Naive thymus-derived CD8-positive, alpha-beta T cell (primary cell): Measurements from ENCODE around the gene NTM. TPM values are rescaled to one million over a fixed set of nuclear protein-coding genes. Genes with fewer than 3 reads are reported as not detected.
"Not testable (repeated sequence)": the region's sequence is repeated elsewhere in the genome, so short reads cannot be mapped to it uniquely, and the experiment has no call there.

Experiments
- ATAC-seq, 2 donors: fragments of 150-1000 bp; cut with Tn5 transposase in 1 of 2; sonication (Bioruptor Pico), chemical (Tn5 transposase) in 1 of 2; 1 replicate in 1 of 2; 2 replicates in 1 of 2; pipeline ENCODE4 v1.10.0; 2021; ENCODE audit warnings: mild to moderate bottlenecking in 2 of 2, moderate library complexity in 2 of 2
- POLR2A ChIA-PET: fragments of 350-600 bp; sonication (Branson Sonifier 250); formaldehyde crosslinking; loops from one replicate; lab custom pipeline; 2021; ENCODE audit warnings: antibody characterized with exemption; lab: Charles Lee
- DNase-seq, 10 donors: peaks; one replicate each; pipeline versions ENCODE4 v3.0.0 to v3.0.0-alpha.2; 2020 to 2022
- H3K27ac Mint-ChIP-seq, 10 donors: one replicate each; pipeline ENCODE4 v1.8.0; 2020 to 2022; ENCODE audit warnings: mild to moderate bottlenecking in 10 of 10, mixed read lengths in 10 of 10, moderate library complexity in 4 of 10, inconsistent platforms in 1 of 10
- H3K27me3 Mint-ChIP-seq, 5 donors: one replicate each; pipeline ENCODE4 v1.8.0; 2021 to 2022; ENCODE audit warnings: mixed read lengths in 5 of 5
- H3K36me3 Mint-ChIP-seq, 3 donors: one replicate each; pipeline ENCODE4 v1.8.0; 2020 to 2022; ENCODE audit warnings: mixed read lengths in 3 of 3, mild to moderate bottlenecking in 2 of 3, inconsistent platforms in 1 of 3
- H3K4me1 Mint-ChIP-seq, 4 donors: one replicate each; pipeline ENCODE4 v1.8.0; 2021 to 2022; ENCODE audit warnings: mixed read lengths in 4 of 4
- H3K4me3 Mint-ChIP-seq, 10 donors: one replicate each; pipeline ENCODE4 v1.8.0; 2020 to 2022; ENCODE audit warnings: mild to moderate bottlenecking in 10 of 10, mixed read lengths in 10 of 10, moderate library complexity in 6 of 10, inconsistent platforms in 1 of 10
- H3K9me3 Mint-ChIP-seq, 9 donors: one replicate each; pipeline ENCODE4 v1.8.0; 2020 to 2022; ENCODE audit warnings: mixed read lengths in 9 of 9, mild to moderate bottlenecking in 3 of 9, inconsistent platforms in 1 of 9, moderate library complexity in 1 of 9
- polyA plus RNA-seq, 3 donors: library from polyadenylated mRNA; unstranded; fragments of 300-500 nt; fragmentation: Illumina TruSeq; gene quantifications; one replicate each; pipeline ENCODE4 v1.2.3, GENCODE V29; 2021
- total RNA-seq, 8 experiments: library from RNA in 2 of 8; stranded (reverse) in 2 of 8; gene quantifications; one replicate each; pipeline ENCODE4 v1.2.3 and lab custom pipeline; 2021 to 2026

NTM gene
- total RNA-seq (not detected), polyA plus RNA-seq (not detected), total RNA-seq (lab: John Stamatoyannopoulos, UW) (0 to 0.19 (median 0) reads per million in 6 experiments)

DNA sequence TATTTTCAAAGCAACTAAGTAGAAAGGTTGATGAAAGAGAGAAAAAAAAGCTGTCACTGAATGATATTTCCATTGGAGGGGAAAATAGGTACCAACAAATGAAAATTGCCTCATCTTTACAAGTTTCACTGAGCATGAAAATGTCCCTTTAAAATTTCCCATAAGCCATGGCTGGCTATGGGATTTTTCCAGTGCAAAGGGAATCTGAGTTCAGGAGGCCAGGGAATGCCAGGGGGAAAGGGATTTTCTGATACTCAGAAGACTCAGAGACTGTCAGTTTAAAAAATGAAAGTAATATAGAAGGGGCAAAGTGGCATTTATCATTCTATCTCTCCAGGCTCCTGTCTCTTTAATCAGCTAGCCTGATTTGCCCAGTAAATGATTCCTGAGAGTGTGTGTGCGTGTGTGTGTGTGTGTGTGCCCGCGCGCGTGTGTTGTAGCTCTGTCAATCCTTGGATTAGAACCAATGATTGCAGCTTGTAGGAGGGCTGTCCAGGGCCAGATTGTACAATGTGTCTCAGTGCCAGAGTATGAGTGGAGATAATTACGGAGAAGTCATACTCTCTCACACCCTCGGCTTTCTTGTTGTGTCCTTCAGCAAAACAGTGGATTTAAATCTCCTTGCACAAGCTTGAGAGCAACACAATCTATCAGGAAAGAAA, at the start of gene NTM:
Gene NTM, plus strand, starts transcription at position 526 of the 662 bp plus-strand sequence.
- no peaks in the 10 kb centered on the region for H3K4me1 Mint-ChIP-seq
- no peaks in the 10 kb centered on the region for H3K36me3 Mint-ChIP-seq
- H3K4me3 Mint-ChIP-seq, result no peak within 1 kb of the TSS
- POLR2A ChIA-PET, result no interaction called here
- ATAC-seq (no peak), DNase-seq (no peak)
- H3K27me3 Mint-ChIP-seq, result peaks cover 0 to 20% (median 7%) of the 10 kb centered on the region in 5 donors
- H3K9me3 Mint-ChIP-seq, result peaks cover 0 to 3% (median 0%) of the 10 kb centered on the region in 9 donors
- H3K27ac Mint-ChIP-seq, result no peak within 1 kb of the TSS

DNA sequence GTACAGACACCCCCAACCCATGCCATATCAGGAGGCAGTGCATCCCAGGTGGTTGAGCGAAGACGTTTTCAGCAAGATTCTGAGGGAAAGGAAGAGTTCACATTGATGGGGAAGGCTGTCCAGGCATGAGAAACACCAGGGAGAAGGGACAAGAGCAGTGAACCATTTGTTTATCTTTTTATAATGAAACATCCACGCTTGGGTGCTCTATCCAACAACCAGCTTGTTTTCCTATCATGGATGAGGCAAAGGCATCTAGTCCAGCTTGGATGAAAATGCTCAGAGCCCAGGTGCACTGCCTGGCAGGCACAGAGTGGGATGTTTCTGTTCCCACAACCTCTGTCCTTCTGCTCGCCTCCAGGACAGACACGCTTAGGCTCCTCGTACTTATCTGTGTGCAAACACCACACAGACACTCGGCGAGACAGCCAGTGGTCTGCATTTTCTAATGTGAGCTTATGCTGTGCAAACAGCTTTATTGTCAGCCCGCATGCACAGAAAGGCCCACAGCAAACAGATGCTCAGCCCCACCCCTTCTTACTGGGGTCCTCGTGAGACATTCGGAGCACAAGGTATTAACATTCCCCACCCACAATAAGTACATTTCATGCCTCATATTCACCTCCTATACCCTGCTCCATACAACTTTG, 45.4 kb upstream of the NTM start:
- ATAC-seq, result no peak
- H3K27ac Mint-ChIP-seq, result no peak overlapping the region
- no peaks in the 10 kb centered on the region for H3K4me1 Mint-ChIP-seq
- peaks cover 0 to 10% (median 3%) of the 10 kb centered on the region in 9 donors for H3K9me3 Mint-ChIP-seq
- DNase-seq, result no peak
- no peak overlapping the region for H3K4me3 Mint-ChIP-seq
- H3K27me3 Mint-ChIP-seq, result peaks cover 0 to 5% (median 0%) of the 10 kb centered on the region in 5 donors
- POLR2A ChIA-PET, result no interaction called here
- H3K36me3 Mint-ChIP-seq, result no peaks in the 10 kb centered on the region

DNA sequence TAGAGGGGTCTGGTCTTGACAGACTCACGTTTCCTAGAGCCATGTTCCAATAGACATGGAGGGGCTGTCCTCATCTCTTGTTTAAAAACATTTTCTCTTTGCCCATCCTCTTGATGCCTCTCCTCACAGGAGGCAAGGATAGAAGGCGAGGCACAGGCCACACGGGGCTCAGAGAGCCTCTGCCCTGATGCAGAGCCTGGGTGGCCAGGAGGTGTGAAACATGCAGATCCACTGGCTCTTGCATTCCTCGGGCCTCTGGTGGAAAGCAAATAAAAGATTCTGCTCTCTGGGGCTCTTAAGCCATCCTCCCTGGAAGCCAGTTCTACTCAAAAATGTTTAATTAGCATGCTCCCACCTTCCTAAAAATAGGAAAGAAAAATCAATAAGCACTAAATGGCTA, 43.6 kb upstream of the NTM start:
- peaks cover 0 to 6% (median 0%) of the 10 kb centered on the region in 9 donors for H3K9me3 Mint-ChIP-seq
- no peak overlapping the region for H3K27ac Mint-ChIP-seq
- no peaks in the 10 kb centered on the region for H3K36me3 Mint-ChIP-seq
- DNase-seq (no peak), ATAC-seq (no peak)
- no peaks in the 10 kb centered on the region for H3K4me1 Mint-ChIP-seq
- POLR2A ChIA-PET, result no interaction called here
- no peaks in the 10 kb centered on the region for H3K27me3 Mint-ChIP-seq
- no peak overlapping the region for H3K4me3 Mint-ChIP-seq

DNA sequence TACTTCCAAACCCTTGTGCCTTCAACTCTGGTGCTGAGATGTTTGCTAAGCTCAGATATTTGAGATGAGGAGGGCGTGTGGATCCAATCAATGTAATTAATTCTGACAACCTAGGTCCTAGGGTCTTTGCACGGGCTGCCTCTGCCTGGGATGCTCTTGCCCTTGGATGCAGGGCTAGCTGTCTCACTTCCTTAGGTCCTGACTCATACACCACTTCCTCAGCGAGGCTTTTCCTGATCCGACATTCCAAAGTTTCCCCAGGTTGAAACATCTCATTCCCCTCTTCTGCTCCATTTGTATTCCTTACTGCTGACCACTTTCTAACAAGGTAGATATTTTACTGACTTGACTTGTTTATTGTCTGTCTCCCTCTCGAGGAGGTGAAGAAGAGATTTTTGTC, 43.0 kb upstream of the NTM start:
- Mint-ChIP-seq H3K4me1 (no peaks in the 10 kb centered on the region), H3K9me3 (peaks cover 0 to 8% (median 0%) of the 10 kb centered on the region in 9 donors), H3K4me3 (no peak overlapping the region), H3K27me3 (no peaks in the 10 kb centered on the region), H3K36me3 (no peaks in the 10 kb centered on the region), H3K27ac (no peak overlapping the region)
- DNase-seq, result no peak
- no peak for ATAC-seq
- POLR2A ChIA-PET, result no interaction called here

DNA sequence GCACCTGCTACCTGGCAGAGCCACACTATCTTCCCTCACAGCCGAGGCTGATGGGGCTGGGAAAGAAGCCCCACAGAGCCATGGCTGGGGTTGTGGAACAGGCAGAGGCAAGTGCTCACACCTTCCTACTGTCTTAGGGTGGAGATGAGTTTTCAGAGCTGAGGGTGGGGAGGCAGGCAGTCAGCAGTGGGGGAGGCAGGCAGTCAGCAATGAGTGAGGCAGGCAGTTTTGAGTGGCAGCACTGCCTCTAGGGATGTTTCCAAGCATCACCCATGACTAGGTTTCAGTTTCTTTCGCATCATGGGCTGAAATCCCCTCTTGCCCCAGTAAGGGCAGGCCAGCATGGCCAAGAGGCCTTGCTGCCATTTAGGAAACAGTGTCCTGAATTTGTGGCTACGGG, 41.6 kb upstream of the NTM start:
- Mint-ChIP-seq H3K4me3 (no peak overlapping the region), H3K9me3 (peaks cover 0 to 8% (median 0%) of the 10 kb centered on the region in 9 donors), H3K4me1 (no peaks in the 10 kb centered on the region), H3K27ac (no peak overlapping the region), H3K27me3 (peaks cover 0 to 4% (median 0%) of the 10 kb centered on the region in 5 donors), H3K36me3 (no peaks in the 10 kb centered on the region)
- DNase-seq (no peak), ATAC-seq (no peak)
- POLR2A ChIA-PET, result no interaction called here

DNA sequence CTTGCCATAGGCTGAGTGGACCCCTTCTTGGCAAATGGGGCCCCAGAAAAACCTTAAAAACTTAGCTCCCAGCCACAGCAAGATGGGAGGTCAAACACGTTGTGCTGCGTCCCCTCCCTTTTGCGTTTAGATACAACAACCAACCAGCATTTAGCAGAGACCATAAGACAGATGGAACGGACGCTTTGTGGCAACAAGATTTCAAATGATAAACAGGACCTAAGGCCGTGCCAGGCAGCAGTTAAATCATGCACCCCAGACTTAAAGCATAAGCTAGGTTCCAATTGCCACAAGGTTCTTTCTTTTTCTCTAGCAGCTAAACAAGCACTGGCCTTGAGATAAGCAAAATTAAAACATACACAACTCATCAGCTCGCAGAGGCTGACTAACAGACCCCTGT, 39.4 kb upstream of the NTM start:
- H3K36me3 Mint-ChIP-seq, result no peaks in the 10 kb centered on the region
- peaks cover 0 to 8% (median 0%) of the 10 kb centered on the region in 9 donors for H3K9me3 Mint-ChIP-seq
- POLR2A ChIA-PET, result no interaction called here
- peaks cover 0 to 4% (median 0%) of the 10 kb centered on the region in 5 donors for H3K27me3 Mint-ChIP-seq
- ATAC-seq, result no peak
- no peak overlapping the region for H3K27ac Mint-ChIP-seq
- no peaks in the 10 kb centered on the region for H3K4me1 Mint-ChIP-seq
- H3K4me3 Mint-ChIP-seq, result no peak overlapping the region
- DNase-seq, result no peak

DNA sequence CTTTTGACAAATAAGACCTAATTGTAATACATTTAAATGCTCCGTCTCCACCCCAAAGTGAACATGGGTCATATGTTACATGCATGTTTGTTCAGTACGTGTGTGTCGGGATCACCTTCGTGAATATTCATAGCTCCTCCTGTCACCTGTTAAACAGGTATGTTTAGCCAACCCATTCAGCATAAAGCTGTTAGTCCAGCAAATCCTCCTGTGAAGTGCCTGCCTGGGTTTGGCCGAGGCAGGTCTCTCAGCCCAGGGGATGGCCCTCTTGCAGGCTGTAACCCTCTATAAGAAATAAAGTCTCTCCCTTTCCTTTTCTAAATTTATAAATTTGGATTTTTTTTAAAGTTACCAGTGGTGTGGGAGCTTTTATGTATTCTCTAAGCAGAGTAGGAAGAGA, 38.9 kb upstream of the NTM start:
- Mint-ChIP-seq H3K27me3 (peaks cover 0 to 4% (median 0%) of the 10 kb centered on the region in 5 donors), H3K9me3 (peaks cover 0 to 8% (median 0%) of the 10 kb centered on the region in 9 donors), H3K36me3 (no peaks in the 10 kb centered on the region), H3K4me1 (no peaks in the 10 kb centered on the region), H3K4me3 (no peak overlapping the region), H3K27ac (no peak overlapping the region)
- ATAC-seq (no peak), DNase-seq (no peak)
- POLR2A ChIA-PET, result no interaction called here

DNA sequence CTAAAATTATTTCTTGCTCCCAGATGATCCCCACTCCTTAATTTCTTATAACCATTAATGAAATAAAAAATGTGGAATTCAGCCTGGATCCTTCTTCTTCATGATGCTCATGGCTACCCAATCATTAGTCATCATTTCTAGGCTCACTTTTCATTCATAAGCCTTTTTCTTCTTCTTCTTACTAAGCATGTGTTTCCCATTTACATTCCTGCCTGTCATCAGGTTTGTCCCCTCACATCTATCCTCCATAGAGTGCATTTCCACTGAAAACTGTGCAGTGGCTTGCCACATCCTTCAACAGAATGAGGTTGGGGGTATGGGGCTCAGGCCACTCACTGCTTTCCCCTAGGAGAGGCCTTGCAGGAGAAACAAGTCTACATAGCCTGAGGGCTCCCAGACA, 35.8 kb upstream of the NTM start:
- H3K27ac Mint-ChIP-seq, result no peak overlapping the region
- peaks cover 0 to 20% (median 0%) of the 10 kb centered on the region in 9 donors for H3K9me3 Mint-ChIP-seq
- H3K4me1 Mint-ChIP-seq, result no peaks in the 10 kb centered on the region
- DNase-seq, result no peak
- H3K36me3 Mint-ChIP-seq, result no peaks in the 10 kb centered on the region
- POLR2A ChIA-PET, result no interaction called here
- no peak overlapping the region for H3K4me3 Mint-ChIP-seq
- peaks cover 0 to 20% (median 6%) of the 10 kb centered on the region in 5 donors for H3K27me3 Mint-ChIP-seq
- ATAC-seq, result no peak

DNA sequence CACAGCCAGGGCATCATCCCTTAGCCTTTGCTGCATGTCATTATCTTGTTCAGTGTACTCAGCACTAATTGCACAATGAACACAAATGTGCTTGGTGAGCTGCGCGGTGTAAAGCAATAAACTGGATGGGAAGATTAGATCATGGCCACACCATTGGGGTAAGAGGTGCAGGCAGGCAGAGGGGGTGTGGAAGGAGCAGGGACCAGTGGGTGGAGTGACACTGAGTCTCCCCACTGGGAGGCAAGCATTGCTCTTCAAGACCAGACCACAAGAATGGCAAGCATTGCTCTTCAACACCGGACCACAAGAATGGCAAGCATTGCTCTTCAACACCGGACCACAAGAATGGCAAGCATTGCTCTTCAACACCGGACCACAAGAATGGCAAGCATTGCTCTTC, 28.5 kb upstream of the NTM start:
- H3K4me3 Mint-ChIP-seq, ATAC-seq, H3K27ac Mint-ChIP-seq, H3K4me1 Mint-ChIP-seq, H3K36me3 Mint-ChIP-seq, POLR2A ChIA-PET, DNase-seq: not testable (repeated sequence)
- Mint-ChIP-seq H3K27me3 (peaks cover 0 to 20% (median 5%) of the 10 kb centered on the region in 5 donors), H3K9me3 (peaks cover 0 to 18% (median 0%) of the 10 kb centered on the region in 9 donors)

DNA sequence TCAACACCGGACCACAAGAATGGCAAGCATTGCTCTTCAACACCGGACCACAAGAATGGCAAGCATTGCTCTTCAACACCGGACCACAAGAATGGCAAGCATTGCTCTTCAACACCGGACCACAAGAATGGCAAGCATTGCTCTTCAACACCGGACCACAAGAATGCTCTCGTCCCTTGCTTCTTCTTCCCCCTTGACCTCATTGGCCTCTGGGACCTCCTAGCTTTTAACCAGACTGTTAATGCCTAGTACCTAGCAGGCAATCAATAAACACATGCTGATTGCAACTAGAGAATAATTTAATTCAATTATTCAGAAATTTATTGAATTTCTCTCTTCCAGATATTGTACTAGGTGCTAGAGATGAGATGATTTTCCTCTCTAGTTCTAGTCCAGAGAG, 28.0 kb upstream of the NTM start:
- H3K4me1 Mint-ChIP-seq, H3K27ac Mint-ChIP-seq, POLR2A ChIA-PET, H3K4me3 Mint-ChIP-seq, H3K36me3 Mint-ChIP-seq, ATAC-seq, DNase-seq: not testable (repeated sequence)
- Mint-ChIP-seq H3K27me3 (peaks cover 0 to 16% (median 3%) of the 10 kb centered on the region in 5 donors), H3K9me3 (peaks cover 0 to 12% (median 0%) of the 10 kb centered on the region in 9 donors)

DNA sequence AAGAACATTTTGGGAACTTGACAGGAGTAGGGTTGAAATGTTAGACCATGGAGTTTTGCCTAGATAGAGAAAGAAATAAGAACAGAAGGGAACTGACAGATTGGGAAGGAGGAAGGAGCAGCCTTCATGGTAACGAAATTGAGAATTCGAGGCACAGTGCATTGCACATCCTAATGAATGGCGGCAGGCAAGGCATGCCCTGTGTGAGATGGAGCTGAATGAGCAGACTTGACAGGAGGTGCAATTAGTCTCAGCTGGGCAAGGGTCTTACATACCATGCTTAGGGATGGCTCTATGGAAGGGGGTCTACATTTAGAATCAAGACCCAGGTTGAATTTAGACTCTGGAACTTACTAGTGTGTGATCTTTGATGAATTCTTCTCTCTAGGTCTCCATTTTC, 25.0 kb upstream of the NTM start:
- peaks cover 0 to 3% (median 0%) of the 10 kb centered on the region in 5 donors for H3K27me3 Mint-ChIP-seq
- peaks cover 0 to 7% (median 0%) of the 10 kb centered on the region in 9 donors for H3K9me3 Mint-ChIP-seq
- no peak overlapping the region for H3K27ac Mint-ChIP-seq
- H3K36me3 Mint-ChIP-seq, result no peaks in the 10 kb centered on the region
- no peak for ATAC-seq
- H3K4me3 Mint-ChIP-seq, result no peak overlapping the region
- no peaks in the 10 kb centered on the region for H3K4me1 Mint-ChIP-seq
- POLR2A ChIA-PET, result no interaction called here
- DNase-seq, result no peak

DNA sequence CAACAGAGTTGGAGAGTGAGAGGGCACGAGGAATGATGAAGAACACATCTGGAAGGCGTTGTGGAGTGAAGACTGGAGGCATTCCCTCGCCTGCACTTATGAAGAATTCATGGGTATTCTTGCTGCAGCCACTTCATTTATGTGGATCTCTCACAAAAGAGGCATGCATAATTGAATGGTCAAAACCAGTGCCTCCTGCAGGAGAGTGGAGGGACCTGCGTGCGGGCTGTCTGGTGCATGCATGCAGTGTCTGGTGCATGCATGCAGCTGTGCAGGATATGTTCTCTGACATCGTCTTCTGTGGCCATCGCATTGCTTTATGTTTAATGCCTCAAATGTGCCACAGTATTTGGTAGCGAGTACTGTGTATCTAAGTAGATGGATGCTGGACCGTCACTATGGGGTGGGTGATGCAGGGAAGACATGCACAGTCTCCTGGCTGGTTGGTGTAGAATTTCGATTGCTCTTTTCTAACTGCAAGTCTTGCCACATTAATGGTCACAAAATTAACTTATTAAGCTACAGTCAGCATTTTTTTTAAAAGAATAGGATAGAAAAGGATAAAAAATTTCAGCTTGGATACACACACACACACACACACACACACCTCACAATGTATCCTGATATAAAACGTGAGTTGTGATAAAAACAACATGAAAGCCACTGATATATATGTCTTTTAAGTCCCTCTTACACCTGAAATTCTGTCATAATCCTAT, 20.9 kb upstream of the NTM start:
- ATAC-seq, result no peak
- POLR2A ChIA-PET, result no interaction called here
- H3K9me3 Mint-ChIP-seq, result peaks cover 0 to 8% (median 3%) of the 10 kb centered on the region in 9 donors
- H3K4me1 Mint-ChIP-seq, result no peaks in the 10 kb centered on the region
- no peak overlapping the region for H3K4me3 Mint-ChIP-seq
- no peak for DNase-seq
- H3K27ac Mint-ChIP-seq, result no peak overlapping the region
- peaks cover 0 to 4% (median 0%) of the 10 kb centered on the region in 3 donors for H3K36me3 Mint-ChIP-seq
- H3K27me3 Mint-ChIP-seq, result peaks cover 0 to 3% (median 0%) of the 10 kb centered on the region in 5 donors

DNA sequence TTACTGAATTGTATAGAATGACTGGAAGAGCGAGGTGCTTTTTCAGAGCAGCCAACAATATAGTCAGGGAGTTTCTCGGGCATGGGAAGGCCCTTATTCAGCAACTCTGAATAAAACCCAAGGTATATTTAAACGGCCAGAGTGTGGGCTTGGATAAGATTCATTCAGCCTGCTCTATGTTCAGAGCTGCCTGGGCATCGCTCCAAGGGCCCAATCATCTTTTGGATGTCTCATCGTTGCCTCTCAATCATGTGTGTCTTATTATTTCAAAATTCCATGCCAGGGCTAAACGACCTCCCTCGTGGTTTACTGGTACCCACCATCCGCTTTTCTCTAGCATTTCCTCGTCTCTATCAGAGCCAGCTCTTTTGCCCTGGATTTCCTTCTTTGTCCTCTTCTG, 19.5 kb upstream of the NTM start:
- ATAC-seq, result no peak
- no peak overlapping the region for H3K27ac Mint-ChIP-seq

More for the DNA sequence above, 19.5 kb upstream of the NTM start:
- no peak for DNase-seq
- Mint-ChIP-seq H3K36me3 (peaks cover 0 to 4% (median 0%) of the 10 kb centered on the region in 3 donors), H3K27me3 (peaks cover 0 to 3% (median 0%) of the 10 kb centered on the region in 5 donors), H3K4me3 (no peak overlapping the region), H3K4me1 (no peaks in the 10 kb centered on the region), H3K9me3 (peaks cover 0 to 10% (median 3%) of the 10 kb centered on the region in 9 donors)
- POLR2A ChIA-PET, result no interaction called here
